H1 (cell line): ENCODE results near the gene AIF1. TPM values are rescaled to one million over a fixed set of nuclear protein-coding genes. Genes with fewer than 3 reads are reported as not detected.

Source experiments
- CHD7 ChIP-seq: fragments of 300-600 bp; sonication (generic); IDR thresholded peaks from 2 replicates; pipeline ENCODE4 v1.7.1; 2012; ENCODE audit warnings: low read length, moderate library complexity, mild to moderate bottlenecking, inconsistent platforms; ENCODE audit not compliant: insufficient replicate concordance
- polyA plus RNA-seq, 7 experiments: library from polyadenylated mRNA; depleted of rRNA in 3 of 7; stranded (reverse) in 5 of 7; unstranded in 2 of 7; fragments of >200 nt in 5 of 7; fragments of 200-250 nt in 2 of 7; gene quantifications; 1 replicate in 5 of 7; 2 replicates in 1 of 7; 4 replicates in 1 of 7; pipeline versions ENCODE4 v1.2.1 to v1.2.3, GENCODE V29; 2011 to 2013; ENCODE audit warnings: missing spikeins in 2 of 7, mixed read lengths in 2 of 7
- total RNA-seq: library from RNA; stranded (reverse); fragmentation: NEBNext Ultra II Directional; extraction: Animal tissue kit (Norgen Biotek cat#: 25700); gene quantifications from 2 replicates; pipeline ENCODE4 v1.2.1, GENCODE V29; 2021

AIF1 gene
- total and polyA plus RNA-seq, 2 of the 8 experiments (the other 6 are each of a cell fraction or from before 2014, with no cell fraction given) = 6.3 to 9.8 TPM

- no peak for TF ChIP-seq CHD7
These were observed 49.1 kb downstream of the AIF1 start (continued) for GRCh38 chr6:31663961-31664789.
